Measurements from ENCODE around the gene RUFY3.
"Not testable (repeated sequence)": the region's sequence is repeated elsewhere in the genome, so short reads cannot be mapped to it uniquely, and the experiment has no call there.

GRCh38 chr4:70694633-70695032 lies 27.1 kb upstream of the RUFY3 start:
- TF ChIP-seq CTCF (IDR thresholded peaks at IDR 0.05; ENCODE audit: low read depth, low read length, missing input control); REST (IDR thresholded peaks at IDR 0.05); FOXA1 (IDR thresholded peaks at IDR 0.05); YY1 (IDR thresholded peaks at IDR 0.05); TAF1 (conservative IDR thresholded peaks at IDR 0.05); JUND (IDR thresholded peaks at IDR 0.05); HNF4G (IDR thresholded peaks at IDR 0.05); RAD21 (IDR thresholded peaks at IDR 0.05): not testable (repeated sequence)
